PC-9 (cell line): Measurements from ENCODE around the gene MS4A7.

Experiments
- CTCF ChIP-seq: fragments of 200-600 bp; sonication (generic); conservative IDR thresholded peaks from 2 replicates; pipeline ENCODE4 v1.6.1; 2017; ENCODE audit warnings: mixed run types, antibody characterized with exemption, mild to moderate bottlenecking, moderate library complexity
- EZH2 ChIP-seq: fragments of 200-600 bp; sonication (generic); IDR thresholded peaks from 2 replicates; pipeline ENCODE4 v1.8.0; 2017; ENCODE audit warnings: antibody characterized with exemption, low read depth

- TF ChIP-seq CTCF = no peak
- TF ChIP-seq EZH2 = no peak
These were observed 50.9 kb downstream of the MS4A7 start, which contains the start of gene MS4A5 for GRCh38 chr11:60429272-60429671.
